Stimulated activated naive B cell treated with anti-CD40 and anti-IgM and Interleukin-4, amounts not matched to agents 10 μg/mL and 1 μg/mL and 100 μg/mL, for 72 hours (primary cell): ENCODE results near the gene EGFR.
"Not testable (repeated sequence)": the region's sequence is repeated elsewhere in the genome, so short reads cannot be mapped to it uniquely, and the experiment has no call there.

ENCODE experiments used
- ATAC-seq, 2 donors: fragments of 150-1000 bp; cut with Tn5 transposase; replicated peaks; 2 replicates each; pipeline ENCODE4 v1.10.0; 2021; ENCODE audit warnings: moderate library complexity in 1 of 2
- DNase-seq: peaks from one replicate; pipeline ENCODE4 v3.0.0; 2021
- H3K27ac Mint-ChIP-seq: one replicate; pipeline ENCODE4 v1.8.0; 2022; ENCODE audit warnings: mild to moderate bottlenecking, mixed read lengths
- H3K27me3 Mint-ChIP-seq, 2 donors: one replicate each; pipeline ENCODE4 v1.8.0; 2022; ENCODE audit warnings: mixed read lengths in 2 of 2
- H3K36me3 Mint-ChIP-seq, 2 donors: one replicate each; pipeline ENCODE4 v1.8.0; 2022; ENCODE audit warnings: mixed read lengths in 2 of 2, mild to moderate bottlenecking in 1 of 2
- H3K4me1 Mint-ChIP-seq, 2 donors: one replicate each; pipeline ENCODE4 v1.8.0; 2022; ENCODE audit warnings: mixed read lengths in 2 of 2, mild to moderate bottlenecking in 1 of 2
- H3K4me3 Mint-ChIP-seq, 2 donors: one replicate each; pipeline ENCODE4 v1.8.0; 2022; ENCODE audit warnings: mild to moderate bottlenecking in 2 of 2, mixed read lengths in 2 of 2, moderate library complexity in 1 of 2
- H3K9me3 Mint-ChIP-seq, 2 donors: one replicate each; pipeline ENCODE4 v1.8.0; 2022; ENCODE audit warnings: mixed read lengths in 2 of 2, mild to moderate bottlenecking in 1 of 2

The EGFR gene

GRCh38 chr7:55156919-55157763 is 138.3 kb downstream of the EGFR start:
- Mint-ChIP-seq H3K9me3 (peaks cover 0 to 2% of the 10 kb centered on the region in 2 donors), H3K4me3 (no peak overlapping the region), H3K27me3 (peaks cover 0 to 25% of the 10 kb centered on the region in 2 donors), H3K4me1 (no peaks in the 10 kb centered on the region), H3K36me3 (no peaks in the 10 kb centered on the region), H3K27ac (no peak overlapping the region)
- ATAC-seq (no peak), DNase-seq (no peak)

- peaks cover 0 to 26% of the 10 kb centered on the region in 2 donors for H3K27me3 Mint-ChIP-seq
- H3K4me1 Mint-ChIP-seq, result no peaks in the 10 kb centered on the region
- H3K9me3 Mint-ChIP-seq, result peaks cover 0 to 2% of the 10 kb centered on the region in 2 donors
- no peak overlapping the region for H3K4me3 Mint-ChIP-seq
- no peak for ATAC-seq
- DNase-seq, result no peak
- H3K27ac Mint-ChIP-seq, result no peak overlapping the region
- H3K36me3 Mint-ChIP-seq, result no peaks in the 10 kb centered on the region
Observed at GRCh38 chr7:55157764-55158105, 138.9 kb downstream of the EGFR start.

GRCh38 chr7:55158541-55159382 is 139.9 kb downstream of the EGFR start:
- H3K9me3 Mint-ChIP-seq, result peaks cover 0 to 2% of the 10 kb centered on the region in 2 donors
- H3K4me1 Mint-ChIP-seq, result no peaks in the 10 kb centered on the region
- peak in 1 of 2 donors; percentile 16 for ATAC-seq
- peaks cover 0 to 26% of the 10 kb centered on the region in 2 donors for H3K27me3 Mint-ChIP-seq
- no peak for DNase-seq
- no peak overlapping the region for H3K27ac Mint-ChIP-seq
- no peaks in the 10 kb centered on the region for H3K36me3 Mint-ChIP-seq
- no peak overlapping the region for H3K4me3 Mint-ChIP-seq

GRCh38 chr7:55160539-55160938 is 141.7 kb downstream of the EGFR start:
- no peak overlapping the region for H3K27ac Mint-ChIP-seq

GRCh38 chr7:55161154-55161687 is 142.4 kb downstream of the EGFR start:
- ATAC-seq, result no peak

More at GRCh38 chr7:55160539-55160938, 141.7 kb downstream of the EGFR start:
- no peak for ATAC-seq
- Mint-ChIP-seq H3K36me3 (no peaks in the 10 kb centered on the region), H3K4me3 (no peak overlapping the region), H3K27me3 (peaks cover 0 to 26% of the 10 kb centered on the region in 2 donors), H3K9me3 (peaks cover 0 to 2% of the 10 kb centered on the region in 2 donors), H3K4me1 (no peaks in the 10 kb centered on the region)
- DNase-seq, result no peak

GRCh38 chr7:55162476-55162875 is 143.7 kb downstream of the EGFR start:
- ATAC-seq, result no peak
- Mint-ChIP-seq H3K27ac (no peak overlapping the region), H3K4me3 (no peak overlapping the region), H3K36me3 (no peaks in the 10 kb centered on the region), H3K4me1 (no peaks in the 10 kb centered on the region), H3K27me3 (peaks cover 0 to 21% of the 10 kb centered on the region in 2 donors), H3K9me3 (peaks cover 12 to 13% of the 10 kb centered on the region in 2 donors)
- DNase-seq, result no peak

More at GRCh38 chr7:55161154-55161687, 142.4 kb downstream of the EGFR start:
- H3K4me1 Mint-ChIP-seq, result no peaks in the 10 kb centered on the region
- no peaks in the 10 kb centered on the region for H3K36me3 Mint-ChIP-seq
- no peak overlapping the region for H3K4me3 Mint-ChIP-seq
- DNase-seq, result no peak
- no peak overlapping the region for H3K27ac Mint-ChIP-seq
- H3K9me3 Mint-ChIP-seq, result peaks cover under 1 to 2% of the 10 kb centered on the region in 2 donors
- peaks cover 0 to 25% of the 10 kb centered on the region in 2 donors for H3K27me3 Mint-ChIP-seq

- no peak for DNase-seq
- H3K27me3 Mint-ChIP-seq, result peaks cover 0 to 16% of the 10 kb centered on the region in 2 donors
- H3K27ac Mint-ChIP-seq, result no peak overlapping the region
- no peak overlapping the region for H3K4me3 Mint-ChIP-seq
- peaks cover 13 to 15% of the 10 kb centered on the region in 2 donors for H3K9me3 Mint-ChIP-seq
- H3K4me1 Mint-ChIP-seq, result no peaks in the 10 kb centered on the region
- H3K36me3 Mint-ChIP-seq, result no peaks in the 10 kb centered on the region
- ATAC-seq, result no peak
Observed at GRCh38 chr7:55163733-55164132, 144.9 kb downstream of the EGFR start.

- DNase-seq (no peak), ATAC-seq (no peak)
- peaks cover 13 to 15% of the 10 kb centered on the region in 2 donors for H3K9me3 Mint-ChIP-seq
- H3K36me3 Mint-ChIP-seq, result no peaks in the 10 kb centered on the region
- peaks cover 0 to 16% of the 10 kb centered on the region in 2 donors for H3K27me3 Mint-ChIP-seq
- no peaks in the 10 kb centered on the region for H3K4me1 Mint-ChIP-seq
- no peak overlapping the region for H3K4me3 Mint-ChIP-seq
- no peak overlapping the region for H3K27ac Mint-ChIP-seq
Observed at GRCh38 chr7:55164527-55164926, 145.7 kb downstream of the EGFR start.

- H3K36me3 Mint-ChIP-seq, result no peaks in the 10 kb centered on the region
- peaks cover 13 to 15% of the 10 kb centered on the region in 2 donors for H3K9me3 Mint-ChIP-seq
- no peak overlapping the region for H3K27ac Mint-ChIP-seq
- ATAC-seq (no peak), DNase-seq (no peak)
- no peaks in the 10 kb centered on the region for H3K4me1 Mint-ChIP-seq
- peaks cover 0 to 16% of the 10 kb centered on the region in 2 donors for H3K27me3 Mint-ChIP-seq
- no peak overlapping the region for H3K4me3 Mint-ChIP-seq
Observed at GRCh38 chr7:55165176-55165861, 146.5 kb downstream of the EGFR start.

GRCh38 chr7:55167296-55167695 is 148.5 kb downstream of the EGFR start:
- not testable (repeated sequence) for H3K4me3 Mint-ChIP-seq, H3K27ac Mint-ChIP-seq, H3K4me1 Mint-ChIP-seq, ATAC-seq, H3K27me3 Mint-ChIP-seq, H3K36me3 Mint-ChIP-seq, DNase-seq
- peaks cover 11 to 15% of the 10 kb centered on the region in 2 donors for H3K9me3 Mint-ChIP-seq

- Mint-ChIP-seq H3K4me1 (no peaks in the 10 kb centered on the region), H3K36me3 (no peaks in the 10 kb centered on the region), H3K27ac (no peak overlapping the region), H3K9me3 (peaks cover 11 to 15% of the 10 kb centered on the region in 2 donors), H3K4me3 (no peak overlapping the region), H3K27me3 (no peaks in the 10 kb centered on the region)
- no peak for DNase-seq
- no peak for ATAC-seq
Observed at GRCh38 chr7:55170335-55171069, 151.7 kb downstream of the EGFR start.

GRCh38 chr7:55171157-55171556 is 152.3 kb downstream of the EGFR start:
- no peaks in the 10 kb centered on the region for H3K4me1 Mint-ChIP-seq
- H3K36me3 Mint-ChIP-seq, result no peaks in the 10 kb centered on the region

GRCh38 chr7:55172161-55172560 is 153.3 kb downstream of the EGFR start:
- Mint-ChIP-seq H3K27ac (no peak overlapping the region), H3K36me3 (no peaks in the 10 kb centered on the region), H3K9me3 (peaks cover 4 to 5% of the 10 kb centered on the region in 2 donors), H3K4me3 (no peak overlapping the region), H3K27me3 (peaks cover 0 to under 1% of the 10 kb centered on the region in 2 donors), H3K4me1 (no peaks in the 10 kb centered on the region)
- no peak for ATAC-seq
- DNase-seq, result no peak

More at GRCh38 chr7:55171157-55171556, 152.3 kb downstream of the EGFR start:
- Mint-ChIP-seq H3K4me3 (no peak overlapping the region), H3K27me3 (no peaks in the 10 kb centered on the region), H3K27ac (no peak overlapping the region), H3K9me3 (peaks cover 11 to 15% of the 10 kb centered on the region in 2 donors)
- DNase-seq, result no peak
- no peak for ATAC-seq
